Hypothalamus (tissue), 51 donors: ENCODE measurements around the gene FOXM1.

Experiments
- DNase-seq, 51 donors: peaks; one replicate each; lab custom pipeline; 2025; lab: John Stamatoyannopoulos, UW

The FOXM1 gene, protein sequence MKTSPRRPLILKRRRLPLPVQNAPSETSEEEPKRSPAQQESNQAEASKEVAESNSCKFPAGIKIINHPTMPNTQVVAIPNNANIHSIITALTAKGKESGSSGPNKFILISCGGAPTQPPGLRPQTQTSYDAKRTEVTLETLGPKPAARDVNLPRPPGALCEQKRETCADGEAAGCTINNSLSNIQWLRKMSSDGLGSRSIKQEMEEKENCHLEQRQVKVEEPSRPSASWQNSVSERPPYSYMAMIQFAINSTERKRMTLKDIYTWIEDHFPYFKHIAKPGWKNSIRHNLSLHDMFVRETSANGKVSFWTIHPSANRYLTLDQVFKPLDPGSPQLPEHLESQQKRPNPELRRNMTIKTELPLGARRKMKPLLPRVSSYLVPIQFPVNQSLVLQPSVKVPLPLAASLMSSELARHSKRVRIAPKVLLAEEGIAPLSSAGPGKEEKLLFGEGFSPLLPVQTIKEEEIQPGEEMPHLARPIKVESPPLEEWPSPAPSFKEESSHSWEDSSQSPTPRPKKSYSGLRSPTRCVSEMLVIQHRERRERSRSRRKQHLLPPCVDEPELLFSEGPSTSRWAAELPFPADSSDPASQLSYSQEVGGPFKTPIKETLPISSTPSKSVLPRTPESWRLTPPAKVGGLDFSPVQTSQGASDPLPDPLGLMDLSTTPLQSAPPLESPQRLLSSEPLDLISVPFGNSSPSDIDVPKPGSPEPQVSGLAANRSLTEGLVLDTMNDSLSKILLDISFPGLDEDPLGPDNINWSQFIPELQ

DNA sequence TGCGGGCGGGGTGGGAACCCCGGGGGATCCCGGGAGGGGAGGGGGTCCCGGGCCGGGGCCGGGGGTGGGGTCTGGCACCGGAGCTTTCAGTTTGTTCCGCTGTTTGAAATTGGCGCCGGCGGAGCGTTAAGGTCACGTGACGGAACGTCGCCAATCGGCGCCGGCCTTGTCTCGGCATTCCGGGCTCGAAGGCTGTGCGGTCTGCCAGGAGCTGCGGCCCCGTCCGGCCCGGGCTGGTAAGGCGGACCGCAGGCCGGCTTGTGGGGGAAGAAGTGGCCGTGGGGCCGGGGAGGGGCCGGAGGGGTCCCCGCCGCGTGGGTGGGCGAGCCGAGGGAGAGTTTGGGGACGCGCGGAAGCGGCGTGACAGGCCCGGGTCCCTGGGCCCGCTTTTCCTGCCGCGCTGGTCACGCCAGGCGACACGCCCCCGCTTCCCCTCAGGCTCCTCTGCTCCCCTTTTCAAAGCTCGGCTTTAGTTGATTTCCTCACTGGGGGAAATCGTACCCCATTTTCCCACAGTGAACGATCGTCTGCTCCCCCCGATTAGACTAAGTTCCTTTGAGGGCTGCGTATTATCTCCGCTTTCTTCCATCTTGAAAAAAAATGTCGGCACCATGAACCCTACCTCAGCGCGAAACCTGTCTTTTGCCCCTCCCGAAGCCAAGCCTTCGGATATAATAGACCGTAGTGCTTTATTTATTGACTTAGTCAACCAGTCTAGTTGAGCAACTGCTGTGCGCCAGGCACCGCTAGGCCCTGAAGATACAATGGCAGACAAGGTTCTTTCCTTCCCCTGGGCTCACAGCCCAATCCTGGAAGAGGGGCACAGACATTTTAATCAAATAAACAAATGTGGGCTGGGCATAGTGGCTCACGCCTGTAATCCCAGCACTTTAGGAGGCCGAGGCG is at the start of gene FOXM1, which contains the start of gene RHNO1:
Gene FOXM1, minus strand, starts transcription at position 128 of the 906 bp plus-strand sequence. CDS start 2,696 bp downstream, outside the sequence.
Gene RHNO1, plus strand, starts transcription at position 177 of the 906 bp plus-strand sequence. CDS start 8,144 bp downstream, outside the sequence.
- peak; percentile 59 to 95 (median 87) for DNase-seq

DNA sequence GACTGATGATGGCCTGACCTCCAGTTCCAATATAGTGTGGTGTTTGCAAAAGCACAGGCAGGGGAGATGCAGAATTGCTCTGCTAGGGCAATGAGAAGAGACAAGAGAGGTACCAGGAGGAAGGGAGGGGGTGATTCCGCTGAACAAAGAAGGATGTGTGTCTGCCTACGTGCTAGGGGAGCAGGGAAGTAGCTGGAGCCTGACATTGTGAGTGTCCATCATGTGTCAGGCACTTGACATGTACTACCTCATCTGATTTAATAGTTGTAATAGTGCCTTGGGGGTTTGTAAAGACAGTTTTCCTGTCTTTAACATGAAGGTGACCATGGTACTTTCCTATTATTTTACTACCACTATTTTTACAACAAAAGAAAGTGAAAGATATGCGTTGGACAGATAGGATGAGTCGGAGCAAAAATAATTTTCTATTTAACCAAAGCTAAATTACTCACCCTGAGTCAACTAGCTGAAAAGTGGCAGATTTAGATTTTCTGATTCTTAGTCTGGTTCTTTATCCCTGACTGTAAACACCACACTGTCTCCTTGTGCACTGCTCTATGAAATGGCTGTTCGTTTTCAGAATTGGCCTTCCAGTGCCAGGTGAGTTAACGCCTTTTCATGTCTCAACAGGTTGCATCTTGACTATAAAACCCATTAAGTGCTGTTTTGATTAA is 48.5 kb upstream of the FOXM1 start:
- DNase-seq: no peak

DNA sequence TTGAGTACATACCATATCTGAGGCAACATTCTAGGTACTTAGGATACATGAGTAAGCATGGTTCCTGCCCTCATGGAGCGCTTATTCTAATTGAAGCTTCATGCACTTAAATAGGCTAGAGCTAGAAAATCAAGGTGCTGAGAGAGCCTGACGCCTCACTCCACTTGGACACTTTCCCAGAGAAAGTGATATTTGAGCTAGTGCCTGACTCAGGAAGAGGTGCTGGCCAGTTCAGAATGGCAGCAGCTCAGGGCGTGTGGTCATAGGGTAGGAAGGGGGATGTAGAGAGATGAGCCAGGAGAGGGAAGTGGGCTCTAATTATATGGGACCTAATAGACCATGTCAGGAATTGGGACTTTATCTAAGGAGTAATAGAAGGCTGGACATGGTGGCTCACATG is 47.0 kb upstream of the FOXM1 start:
- DNase-seq: no peak

DNA sequence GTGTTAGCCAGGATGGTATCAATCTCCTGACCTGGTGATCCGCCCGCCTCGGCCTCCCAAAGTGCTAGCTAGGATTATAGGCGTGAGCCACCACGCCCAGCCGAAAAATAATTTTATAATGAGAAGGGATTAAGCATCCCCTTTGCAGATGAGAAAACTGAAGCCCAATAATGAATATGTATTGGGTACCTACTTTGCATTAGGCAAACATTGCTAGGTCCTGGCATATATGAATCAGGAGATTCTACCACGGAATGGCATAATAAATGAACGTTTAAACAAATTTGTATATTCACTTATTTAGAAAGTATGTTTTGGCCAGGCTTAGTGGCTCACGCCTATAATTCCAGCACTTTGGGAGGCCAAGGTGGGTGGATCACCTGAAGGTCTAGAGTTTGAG is 46.1 kb upstream of the FOXM1 start:
- no peak for DNase-seq

DNA sequence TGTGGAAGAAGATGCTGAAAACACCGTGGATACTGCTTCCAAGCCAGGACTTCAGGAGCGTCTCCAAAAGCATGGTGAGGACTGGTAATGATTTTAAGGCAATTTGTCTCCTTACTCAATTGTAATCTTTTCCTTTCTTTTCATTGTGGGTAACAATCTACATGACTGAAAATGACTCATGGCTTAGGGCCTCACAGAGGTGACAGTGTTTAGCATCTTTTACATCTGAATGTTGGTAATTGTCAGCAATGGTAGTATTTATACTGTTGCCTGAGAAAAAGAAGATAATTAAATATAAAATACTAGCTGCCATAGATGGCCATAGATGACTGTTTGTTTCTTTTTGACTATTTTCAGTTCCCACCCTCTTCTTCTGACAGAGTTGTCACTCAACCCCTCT is 45.4 kb upstream of the FOXM1 start:
- no peak for DNase-seq

DNA sequence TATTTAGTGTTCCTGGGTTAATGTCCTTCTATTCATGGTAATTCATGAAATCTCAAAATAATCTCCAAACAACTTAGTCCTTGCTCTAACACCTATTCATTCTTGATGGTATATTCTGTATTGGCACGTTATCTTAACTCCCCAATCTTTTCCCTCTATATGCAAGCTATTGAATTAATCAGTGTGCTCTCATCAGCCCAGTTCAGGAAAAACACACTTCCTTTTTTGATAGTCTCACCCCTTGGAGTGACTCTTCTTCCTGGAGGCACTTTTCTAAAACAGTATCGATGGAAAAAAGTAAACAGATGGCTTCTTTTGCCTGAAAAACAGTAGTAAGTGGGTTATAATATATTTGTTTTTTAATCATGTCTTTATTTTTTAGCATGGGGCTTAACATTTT is 42.3 kb upstream of the FOXM1 start:
- no peak for DNase-seq

DNA sequence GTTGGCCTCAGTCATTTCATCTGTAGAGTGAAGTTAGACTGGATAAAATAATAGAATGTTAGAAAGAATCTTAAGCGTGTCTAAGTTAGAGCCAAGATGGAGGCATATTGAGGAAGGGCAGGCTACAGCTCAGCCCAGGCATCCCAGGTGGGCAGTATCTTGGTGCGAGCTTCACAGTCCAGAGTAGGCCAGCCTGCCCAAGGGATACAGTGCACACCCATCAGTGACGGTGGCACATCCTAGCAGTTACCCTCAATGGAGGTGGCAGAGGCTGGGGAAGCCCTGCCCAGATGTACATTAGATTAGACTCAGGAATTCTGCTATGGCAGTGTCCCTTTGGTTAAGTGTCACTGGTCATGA is 35.2 kb upstream of the FOXM1 start:
- no peak for DNase-seq

DNA sequence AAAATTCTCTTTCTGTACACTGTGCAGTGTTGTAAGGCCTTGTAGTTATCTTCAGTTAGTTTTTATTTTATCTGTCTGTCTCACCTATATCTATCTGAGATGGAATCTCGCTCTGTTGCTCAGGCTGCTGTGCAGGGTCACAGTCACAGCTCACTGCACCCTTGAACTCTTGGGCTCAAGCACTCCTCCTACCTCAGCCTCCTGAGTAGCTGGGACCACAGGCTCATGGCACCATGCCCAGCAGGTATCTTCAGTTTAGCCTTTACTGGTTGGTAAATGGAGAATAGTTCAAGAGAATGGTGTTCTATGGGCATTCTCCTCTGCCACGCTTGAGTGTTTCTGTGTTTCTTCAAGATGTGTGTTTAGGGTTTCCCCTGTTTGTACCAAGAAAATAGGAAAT is 27.3 kb upstream of the FOXM1 start:
- no peak for DNase-seq

DNA sequence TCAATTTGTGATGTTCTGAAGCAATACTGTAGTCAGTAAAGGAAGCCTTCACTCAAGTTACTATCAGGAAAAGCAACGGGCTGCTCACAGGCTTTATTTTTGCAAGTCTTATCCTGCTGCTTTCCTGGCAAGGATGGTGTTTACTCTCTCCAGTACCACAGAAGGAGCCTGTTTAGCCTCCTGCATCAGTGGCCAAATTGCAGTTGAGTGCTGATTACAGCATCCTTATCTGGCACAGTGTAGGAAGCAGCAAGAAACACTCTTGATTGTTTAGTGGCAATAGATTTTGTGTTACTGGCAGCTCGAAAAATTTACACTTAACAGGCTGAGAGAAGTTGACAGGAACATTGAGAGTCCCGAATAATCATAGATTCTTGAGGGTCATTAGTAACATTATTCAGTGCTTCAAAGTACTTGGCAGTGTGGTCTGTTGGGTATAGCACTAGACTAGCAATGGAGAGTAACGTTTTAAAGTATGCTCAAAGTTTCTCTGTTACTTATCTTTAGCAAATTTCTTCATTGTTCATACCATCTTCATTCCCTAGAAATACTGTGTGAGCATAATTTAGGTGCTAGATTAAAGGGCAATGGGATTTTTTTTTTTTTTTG is 25.4 kb upstream of the FOXM1 start:
- DNase-seq: peak in 24 of 51 donors; percentile 3 to 69 (median 23)

DNA sequence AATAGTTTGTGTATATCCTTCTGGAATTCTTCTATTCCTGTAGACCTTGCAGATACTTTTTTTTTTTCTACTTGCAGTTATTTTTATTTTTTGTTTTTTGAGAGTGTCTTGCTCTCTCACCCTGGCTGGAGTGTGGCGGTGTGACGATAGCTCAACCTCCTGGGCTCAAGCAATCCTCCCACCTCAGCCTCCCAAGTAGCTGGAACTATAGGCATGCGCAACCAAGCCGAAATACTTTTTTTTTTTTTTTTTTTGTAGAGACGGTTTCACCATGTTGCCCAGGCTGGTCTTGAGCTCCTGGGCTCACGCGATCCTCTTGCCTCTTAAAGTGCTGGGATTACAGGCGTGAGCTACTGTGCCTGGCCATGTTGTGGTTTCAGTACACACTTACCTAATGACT is 23.7 kb upstream of the FOXM1 start:
- DNase-seq: no peak

DNA sequence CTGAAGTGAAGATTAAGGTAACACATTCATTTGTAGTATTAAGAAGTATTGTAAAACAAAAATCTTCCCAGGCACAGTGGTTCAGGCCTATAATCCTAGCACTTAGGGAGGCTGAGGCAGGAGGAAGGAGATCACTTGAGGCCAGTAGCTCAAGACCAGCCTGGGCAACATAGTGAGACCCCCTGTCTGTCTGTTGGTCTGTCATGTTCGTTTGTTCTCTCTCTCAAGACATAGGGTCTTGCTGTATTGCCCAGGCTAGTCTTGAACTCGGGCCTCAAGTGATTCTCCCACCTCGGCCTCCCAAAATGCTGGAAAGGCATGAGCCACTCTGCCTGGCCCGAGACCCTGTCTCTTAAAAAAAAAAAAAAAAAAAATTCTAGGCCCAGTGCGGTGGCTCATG is 20.4 kb upstream of the FOXM1 start:
- DNase-seq: no peak

DNA sequence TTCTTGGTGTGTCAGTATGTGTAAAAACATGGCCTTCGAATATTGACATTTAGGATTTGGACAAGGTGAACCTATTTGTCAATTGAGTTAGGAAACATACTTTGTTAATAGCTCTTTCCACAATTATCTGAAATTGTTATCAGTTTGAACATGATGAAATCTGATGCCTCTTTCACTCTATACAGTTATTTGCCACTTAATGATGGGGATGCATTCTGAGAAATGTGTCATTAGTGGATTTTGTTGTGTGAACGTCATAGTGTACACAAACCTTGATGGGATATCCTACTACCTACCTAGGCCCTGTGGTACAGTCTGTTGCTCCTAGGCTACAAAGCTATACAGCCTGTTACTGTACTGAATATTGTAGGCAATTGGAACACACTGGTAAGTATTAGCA is 18.5 kb upstream of the FOXM1 start:
- DNase-seq: no peak

DNA sequence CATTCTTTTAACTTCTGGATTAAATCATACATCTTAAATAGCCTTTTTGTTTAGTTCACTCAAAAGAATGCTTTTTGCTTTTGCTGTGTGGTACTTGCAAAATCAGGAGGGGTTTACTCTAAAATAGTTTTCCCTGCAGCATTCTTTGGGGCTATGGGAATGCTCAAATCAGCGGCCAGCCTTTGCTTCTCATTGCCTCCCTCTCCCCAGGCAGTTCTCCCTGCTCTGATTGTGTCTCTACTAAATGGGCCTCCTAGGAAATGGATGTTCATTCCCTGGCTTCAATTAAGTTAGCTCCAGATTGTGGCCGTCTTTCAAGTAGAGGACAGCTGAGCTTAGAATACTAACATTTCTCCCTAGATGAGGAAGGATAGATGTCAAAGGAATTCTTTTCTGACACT is 18.1 kb upstream of the FOXM1 start:
- peak in 1 of 51 donors; percentile 7 for DNase-seq

DNA sequence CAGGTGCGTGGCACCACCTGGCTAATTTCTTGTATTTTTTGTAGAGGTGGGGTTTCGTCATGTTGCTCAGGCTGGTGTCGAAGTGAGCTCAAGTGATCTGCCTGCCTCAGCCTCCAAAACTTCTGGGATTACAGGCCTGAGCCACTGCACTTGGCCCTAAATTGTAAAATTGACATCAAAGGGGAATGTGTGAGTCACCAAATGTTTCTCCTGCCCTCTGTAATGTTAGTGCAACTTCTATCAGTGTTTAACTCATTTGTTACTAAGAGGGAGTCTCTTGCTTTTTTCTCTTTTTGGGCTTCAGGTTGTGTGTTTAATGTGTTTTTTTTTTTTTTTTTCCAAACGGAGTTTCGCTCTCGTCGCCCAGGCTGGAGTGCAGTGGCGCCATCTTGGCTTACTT is 16.0 kb upstream of the FOXM1 start:
- DNase-seq: no peak

DNA sequence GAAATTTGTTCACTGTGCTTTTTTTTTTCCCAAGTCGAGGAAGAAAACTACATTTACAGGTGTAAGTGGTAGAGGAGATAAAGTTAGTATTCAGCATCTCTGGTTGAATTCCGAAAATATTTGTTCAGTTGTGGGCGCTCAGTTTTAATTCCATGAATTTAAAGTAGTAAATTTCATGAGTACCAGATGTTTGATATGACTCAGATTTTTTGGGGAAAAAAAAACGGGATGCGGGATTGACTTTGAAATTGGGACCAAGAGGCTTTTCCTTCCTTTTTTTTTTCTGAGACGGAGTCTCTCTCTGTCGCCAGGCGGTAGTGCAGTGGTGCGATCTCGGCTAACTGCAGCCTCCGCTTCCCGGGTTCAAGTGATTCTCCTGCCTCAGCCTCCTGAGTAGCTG is 15.3 kb upstream of the FOXM1 start:
- no peak for DNase-seq

DNA sequence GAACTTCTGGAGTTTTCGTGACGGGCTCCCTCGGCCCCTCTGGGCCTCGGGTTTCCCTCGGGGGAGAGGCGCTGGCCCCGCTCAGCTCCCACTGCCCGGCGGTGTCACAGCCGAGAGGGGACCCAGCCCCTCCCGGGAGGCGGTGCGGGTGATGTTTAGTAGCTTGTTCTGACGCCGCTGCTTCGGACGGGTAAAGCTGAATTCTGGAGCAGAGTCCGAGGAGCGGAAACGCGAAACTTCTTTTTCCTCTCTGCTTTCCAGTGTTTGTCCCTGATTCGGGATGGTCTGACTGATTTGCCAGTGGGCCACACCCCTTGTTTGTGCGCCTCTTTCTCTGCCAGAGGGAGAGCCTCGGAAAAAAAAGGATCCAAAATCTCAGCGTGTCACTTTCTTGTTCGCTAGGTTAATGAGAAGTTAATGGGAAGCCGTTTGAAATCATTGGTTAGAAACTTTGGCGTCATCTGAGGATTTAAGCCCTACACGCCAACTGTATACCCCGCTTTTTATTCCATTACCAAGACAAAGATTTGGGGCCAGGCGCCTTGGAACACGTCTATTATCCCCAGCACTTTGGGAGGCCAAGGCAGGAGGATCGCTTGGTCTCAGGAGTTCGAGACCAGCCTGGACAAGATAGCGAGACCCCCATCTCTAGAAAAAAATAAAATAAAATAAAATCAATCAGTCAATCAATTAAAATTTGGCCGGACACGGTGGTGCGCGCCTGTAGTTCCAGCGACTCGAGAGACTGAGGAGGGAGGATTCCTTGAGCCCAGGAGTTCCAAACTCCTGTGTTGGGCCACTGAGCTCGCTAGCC is 14.5 kb upstream of the FOXM1 start:
- peak in 37 of 51 donors; percentile 36 to 82 (median 60) for DNase-seq

DNA sequence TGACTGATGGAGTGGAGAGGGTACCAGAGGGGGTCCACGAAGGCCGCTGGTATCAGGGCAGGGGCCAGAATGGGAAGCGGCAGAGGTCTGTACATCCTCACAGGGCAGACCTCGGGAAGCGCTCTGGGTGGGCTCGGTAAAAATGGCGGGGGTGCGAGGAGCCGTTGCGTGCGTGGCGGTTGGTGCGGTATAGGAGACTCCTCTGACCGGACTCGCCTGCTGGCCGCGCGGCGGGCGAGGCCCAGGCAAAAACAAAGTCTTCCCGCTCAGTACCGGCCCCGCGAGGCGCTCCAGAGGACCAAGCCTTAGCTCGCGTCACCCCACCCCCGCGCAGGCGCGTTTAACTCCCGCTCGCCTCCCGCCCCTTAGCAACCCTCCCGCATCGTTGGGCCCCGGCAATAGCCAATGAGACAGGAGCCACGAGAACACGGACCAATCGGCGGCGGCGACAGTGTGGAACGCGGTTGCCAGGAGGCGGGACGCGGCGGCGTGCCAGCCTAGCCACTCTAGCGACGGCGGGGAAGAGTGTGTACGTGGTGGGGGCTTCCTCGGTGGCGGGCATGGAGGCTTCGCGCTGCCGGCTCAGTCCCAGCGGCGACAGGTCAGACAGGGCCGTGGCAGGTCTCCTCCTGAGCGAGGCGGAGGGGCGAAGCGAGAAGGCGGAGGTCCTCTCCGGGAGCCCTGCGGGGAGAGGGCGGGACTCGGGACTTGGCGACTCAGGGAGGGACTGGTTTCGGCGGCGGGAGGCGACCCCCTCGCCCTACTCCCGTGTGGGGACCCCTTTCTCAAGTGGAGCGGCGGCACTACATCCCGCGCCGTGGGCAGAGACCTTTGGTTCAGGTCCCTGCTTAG is 13.6 kb upstream of the FOXM1 start, which contains the start of gene TULP3:
Gene TULP3, plus strand, starts transcription at position 504 of the 852 bp plus-strand sequence. Its CDS starts 57 bp downstream, at position 561.
- DNase-seq: peak; percentile 79 to 100 (median 99)

DNA sequence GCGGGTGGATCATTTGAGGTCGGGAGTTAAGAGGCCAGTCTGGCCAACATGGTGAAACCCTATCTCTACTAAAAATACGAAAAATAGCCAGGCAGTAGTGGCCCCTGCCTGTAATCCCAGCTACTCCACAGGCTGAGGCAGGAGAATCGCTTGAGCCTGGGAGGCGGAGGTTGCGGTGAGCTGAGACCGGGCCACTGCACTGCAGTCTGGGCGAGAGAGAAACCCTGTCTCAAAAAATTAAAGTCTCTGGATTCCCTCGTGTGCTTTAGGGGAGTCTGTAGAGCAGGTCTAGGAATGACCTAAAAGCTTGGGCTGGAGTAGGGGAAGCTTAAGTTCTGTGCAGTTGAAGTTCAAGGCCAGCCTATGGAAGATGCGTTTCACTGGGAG is 13.0 kb upstream of the FOXM1 start:
- no peak for DNase-seq
